HG03558 (cell line): ENCODE data around the gene ADISSP.
A peak's percentile ranks its signal among the peaks of the same experiment; 100 is the strongest.

Experiments used
- ATAC-seq: cut with Tn5 transposase; IDR thresholded peaks from one replicate; pipeline ENCODE4 v1.9.1; 2021; ENCODE audit warnings: moderate number of reproducible peaks; ENCODE audit not compliant: unreplicated experiment; ENCODE audit errors: extremely low read depth

ADISSP gene

DNA sequence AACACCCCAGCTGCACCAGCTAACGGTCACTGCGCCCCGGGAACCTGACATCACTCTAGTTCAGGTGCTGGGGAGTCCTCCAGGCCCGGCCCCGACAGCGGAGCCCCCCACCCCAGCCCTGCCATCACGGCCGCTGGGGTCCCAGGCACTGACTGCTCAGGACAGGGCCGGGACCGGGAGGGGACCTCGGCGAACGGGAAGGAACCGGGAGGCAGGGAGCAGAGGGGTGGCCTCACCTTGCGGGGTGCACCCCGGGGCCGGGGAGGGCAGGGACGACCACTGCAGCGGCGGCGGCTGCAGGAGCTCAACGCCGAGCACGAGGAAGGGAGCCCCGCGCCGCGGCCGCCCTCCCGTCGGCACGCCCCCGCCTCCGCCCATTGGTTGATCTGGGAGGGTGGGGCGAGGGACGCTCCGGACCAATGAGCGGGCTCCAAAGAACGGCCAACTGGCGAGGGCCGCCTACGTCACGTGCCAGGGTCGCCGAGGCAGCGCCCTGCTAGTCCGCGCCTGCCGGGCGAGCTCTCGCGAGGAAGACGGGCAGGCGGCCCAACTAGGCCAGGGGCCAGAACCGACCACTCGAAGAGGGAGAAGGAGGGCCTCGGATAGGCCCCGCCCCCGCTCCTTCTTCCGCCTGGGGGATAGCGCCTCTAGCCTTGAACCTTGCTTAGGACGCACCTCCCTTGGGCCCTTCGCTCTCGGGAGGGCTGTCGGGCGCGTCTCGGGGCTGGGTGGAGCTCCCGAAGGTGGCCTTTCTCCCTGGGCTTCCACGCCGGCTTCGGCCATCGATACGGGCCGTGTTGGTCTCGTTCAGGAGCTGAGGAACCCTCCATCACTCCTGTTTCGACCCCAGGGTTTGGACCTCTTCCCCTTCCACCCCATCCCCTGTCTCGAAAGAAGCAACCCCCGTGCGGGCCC, at the start of gene ADISSP:
Gene ADISSP (minus strand): TSS at position 327 of the 915 bp plus-strand sequence. CDS start 7,653 bp downstream, outside the sequence.
- ATAC-seq: peak; percentile 81

GRCh38 chr20:3815703-3816315, 48.3 kb upstream of the ADISSP start:
- ATAC-seq: no peak

DNA sequence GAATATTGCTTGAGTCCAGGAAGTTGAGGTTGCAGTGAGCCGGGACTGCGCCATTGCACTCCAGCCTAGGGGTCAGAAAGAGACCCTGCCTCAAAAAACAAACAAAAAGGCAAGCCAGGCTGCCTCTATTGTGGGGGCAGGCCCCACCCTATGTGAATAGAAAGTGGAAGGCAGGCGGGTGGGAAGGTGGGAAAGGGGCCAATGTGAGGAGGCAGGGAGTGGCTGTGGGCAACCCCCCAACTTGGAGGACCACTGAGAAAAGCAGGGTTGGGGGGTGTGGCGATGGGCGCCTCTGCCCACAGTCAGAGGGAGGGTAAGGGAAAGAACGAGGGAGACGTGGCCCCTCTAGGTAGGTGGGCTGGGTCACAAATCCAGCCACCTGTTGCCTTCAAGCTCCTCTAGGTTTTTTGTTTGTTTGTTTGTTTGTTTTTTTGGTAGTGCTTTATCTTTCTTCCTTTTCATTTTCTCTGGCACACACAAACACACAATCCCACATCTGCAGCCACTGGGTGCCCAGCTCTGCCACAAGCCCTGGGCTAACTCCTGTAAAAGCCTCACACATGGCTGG, 47.5 kb upstream of the ADISSP start:
- ATAC-seq: no peak

DNA sequence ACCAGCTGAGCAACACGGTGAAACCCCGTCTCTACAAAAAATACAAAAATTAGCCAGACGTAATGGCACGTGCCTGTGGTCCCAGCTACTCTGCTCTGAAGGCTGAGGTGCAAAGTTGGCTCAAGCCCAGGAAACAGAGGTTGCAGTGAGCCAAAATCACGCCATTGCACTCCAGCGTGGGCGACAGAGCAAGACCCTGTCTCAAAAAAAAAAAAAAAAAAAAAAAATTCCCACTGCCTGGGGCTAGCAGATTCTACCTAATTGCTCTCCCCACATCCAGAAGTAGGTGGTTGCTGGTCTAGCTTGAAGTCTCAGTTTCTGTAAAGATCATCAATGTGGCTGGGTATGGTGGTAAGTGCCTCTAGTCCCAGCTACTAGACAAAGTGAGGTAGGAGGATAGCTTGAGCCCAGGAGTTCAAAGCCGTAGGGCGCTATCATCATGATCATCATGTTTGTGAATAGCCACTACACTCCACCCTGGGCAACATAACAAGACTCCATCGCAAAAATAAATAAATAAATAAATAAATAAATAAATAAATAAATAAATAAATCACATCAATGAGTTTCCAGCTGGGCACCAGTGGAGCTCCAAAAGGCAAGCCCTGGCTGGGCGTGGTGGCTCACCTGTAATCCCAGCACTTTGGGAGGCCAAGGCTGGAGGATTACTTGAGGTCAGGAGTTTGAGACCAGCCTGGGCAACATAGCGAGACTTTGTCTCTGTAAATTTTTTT, 46.5 kb upstream of the ADISSP start:
- no peak for ATAC-seq

DNA sequence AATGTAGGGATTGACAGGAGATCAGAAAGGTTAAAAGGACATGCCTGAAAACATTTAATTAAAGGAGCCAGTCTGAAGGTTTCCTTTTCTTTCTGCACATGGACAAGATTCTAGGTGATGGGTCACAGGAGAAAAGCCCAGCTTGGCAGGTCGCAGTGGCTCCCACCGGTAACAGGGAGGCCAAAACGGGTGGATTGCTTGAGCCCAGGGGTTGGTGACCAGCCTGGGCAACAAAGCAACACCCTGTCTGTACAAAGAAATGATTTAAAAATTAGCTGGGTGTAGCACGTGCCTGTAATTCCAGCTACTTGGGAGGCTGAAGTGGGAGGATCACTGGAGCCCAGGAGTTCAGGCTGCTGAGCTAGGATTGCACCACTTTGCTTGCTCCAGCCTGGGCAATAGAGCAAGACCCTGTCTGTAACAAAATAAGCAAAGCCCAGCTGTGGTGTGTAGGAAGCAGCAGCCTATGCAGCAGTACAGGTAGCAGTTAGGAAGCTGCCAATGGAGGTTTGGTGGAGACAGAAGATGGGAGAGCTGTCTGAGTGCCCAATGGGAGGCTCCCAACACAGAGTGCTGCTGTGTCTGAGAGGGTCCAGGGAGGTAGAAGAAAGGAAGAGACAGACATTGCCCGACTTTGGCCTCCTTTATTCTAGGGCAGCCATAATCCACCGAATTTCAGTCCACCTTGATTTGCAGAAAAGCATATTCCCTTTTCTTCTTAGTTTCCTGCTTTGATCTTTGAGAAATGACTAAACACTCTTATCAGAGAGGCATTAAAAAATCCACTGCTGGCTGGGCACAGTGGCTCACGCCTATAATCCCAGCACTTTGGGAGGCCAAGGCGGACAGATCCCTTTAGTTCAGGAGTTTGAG, 45.7 kb upstream of the ADISSP start:
- no peak for ATAC-seq

DNA sequence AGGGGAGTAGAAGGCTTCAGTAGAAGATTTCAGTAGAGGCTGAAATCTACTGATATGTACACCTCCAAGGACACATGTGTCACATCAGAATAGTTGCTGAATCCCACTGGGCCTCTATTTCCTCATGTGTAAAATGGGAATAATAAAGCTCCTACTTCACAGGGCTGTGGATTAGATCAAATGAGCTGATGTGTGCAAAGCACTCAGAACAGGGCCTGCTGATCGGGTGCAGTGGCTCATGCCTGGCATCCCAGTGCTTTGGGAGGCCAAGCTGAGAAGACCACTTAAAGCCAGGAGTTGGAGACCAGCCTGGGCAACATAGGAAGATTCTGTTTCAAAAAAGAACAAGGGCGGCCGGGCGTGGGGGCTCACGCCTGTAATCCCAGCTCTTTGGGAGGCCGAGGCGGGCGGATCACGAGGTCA, 44.7 kb upstream of the ADISSP start:
- no peak for ATAC-seq

- no peak for ATAC-seq
Measured at GRCh38 chr20:3811467-3812258, 44.1 kb upstream of the ADISSP start.

DNA sequence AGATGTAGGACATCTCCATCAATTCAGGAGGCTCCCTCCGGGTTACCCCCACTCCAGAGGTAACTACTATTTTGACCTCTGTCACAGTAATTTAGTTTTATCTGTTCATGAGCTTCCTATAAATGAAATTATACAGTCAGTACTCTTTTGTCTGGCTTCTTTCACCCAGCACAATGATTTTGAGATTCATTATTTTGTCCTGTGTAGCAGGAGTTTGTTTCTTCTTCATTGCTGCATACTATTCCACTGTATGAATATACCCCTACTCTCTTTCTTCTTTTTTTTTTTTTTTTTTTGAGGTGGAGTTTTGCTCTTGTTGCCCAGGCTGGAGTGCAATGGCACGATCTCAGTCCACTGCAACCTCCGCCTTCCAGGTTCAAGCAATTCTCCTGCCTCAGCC, 41.0 kb upstream of the ADISSP start:
- ATAC-seq: no peak

- ATAC-seq: no peak
Measured at GRCh38 chr20:3804781-3805180, 37.2 kb upstream of the ADISSP start.

DNA sequence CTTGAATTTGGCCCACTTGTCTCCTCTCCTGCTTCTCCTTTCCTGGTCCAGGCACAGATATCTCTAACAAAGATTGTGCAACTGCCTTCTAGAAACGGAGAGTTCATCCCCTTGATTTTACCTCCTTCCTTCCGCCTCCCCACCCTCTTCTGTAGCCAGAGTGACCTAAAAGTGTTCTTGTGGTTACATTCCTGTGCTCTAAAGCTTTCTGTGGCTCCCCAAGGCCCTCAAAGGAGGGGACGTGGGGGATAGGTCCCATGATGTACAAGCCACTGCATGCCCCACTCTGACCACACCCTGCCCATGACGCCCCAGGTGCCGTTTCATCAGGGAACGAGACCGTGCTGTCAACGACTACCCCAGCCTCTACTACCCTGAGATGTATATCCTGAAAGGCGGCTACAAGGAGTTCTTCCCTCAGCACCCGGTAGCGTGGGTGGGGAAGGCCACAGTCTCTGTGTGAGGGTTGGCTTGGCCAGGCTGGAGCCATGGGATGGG, 36.8 kb upstream of the ADISSP start:
- no peak for ATAC-seq

DNA sequence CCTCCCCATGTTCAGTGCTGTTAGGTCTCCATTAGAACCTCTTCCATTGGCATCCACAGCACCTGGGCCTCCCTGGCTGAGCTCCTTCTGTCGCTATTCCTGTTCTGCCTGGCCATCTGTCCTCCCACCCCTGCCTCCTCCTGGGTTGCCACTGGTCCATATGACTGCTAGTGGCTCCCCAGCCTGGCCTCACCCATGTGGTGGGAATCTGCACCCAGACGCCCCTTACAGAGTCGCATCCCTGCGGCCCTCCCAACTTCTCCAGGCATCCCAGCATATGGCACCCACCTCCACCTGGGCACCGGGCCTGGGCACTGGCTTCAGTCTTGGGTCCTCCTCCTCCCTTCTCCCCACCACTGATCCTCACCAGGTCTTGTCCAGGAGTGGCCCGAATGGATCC, 36.3 kb upstream of the ADISSP start:
- no peak for ATAC-seq

GRCh38 chr20:3803289-3803688, 35.7 kb upstream of the ADISSP start:
- no peak for ATAC-seq

GRCh38 chr20:3802524-3803239, 35.1 kb upstream of the ADISSP start:
- no peak for ATAC-seq

DNA sequence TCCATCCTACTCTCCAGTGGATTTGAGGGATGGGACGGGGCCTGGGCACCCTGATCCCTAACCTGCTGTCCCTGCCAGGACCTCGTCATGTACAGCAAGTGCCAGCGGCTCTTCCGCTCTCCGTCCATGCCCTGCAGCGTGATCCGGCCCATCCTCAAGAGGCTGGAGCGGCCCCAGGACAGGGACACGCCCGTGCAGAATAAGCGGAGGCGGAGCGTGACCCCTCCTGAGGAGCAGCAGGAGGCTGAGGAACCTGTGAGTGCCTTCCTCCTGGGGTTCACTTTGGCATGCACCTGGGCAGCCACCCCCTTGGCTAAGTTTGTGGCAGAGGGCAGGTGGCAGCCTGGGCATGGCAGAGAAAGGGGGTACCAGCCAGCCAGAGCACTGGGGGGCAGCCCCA, 34.3 kb upstream of the ADISSP start:
- ATAC-seq: no peak

DNA sequence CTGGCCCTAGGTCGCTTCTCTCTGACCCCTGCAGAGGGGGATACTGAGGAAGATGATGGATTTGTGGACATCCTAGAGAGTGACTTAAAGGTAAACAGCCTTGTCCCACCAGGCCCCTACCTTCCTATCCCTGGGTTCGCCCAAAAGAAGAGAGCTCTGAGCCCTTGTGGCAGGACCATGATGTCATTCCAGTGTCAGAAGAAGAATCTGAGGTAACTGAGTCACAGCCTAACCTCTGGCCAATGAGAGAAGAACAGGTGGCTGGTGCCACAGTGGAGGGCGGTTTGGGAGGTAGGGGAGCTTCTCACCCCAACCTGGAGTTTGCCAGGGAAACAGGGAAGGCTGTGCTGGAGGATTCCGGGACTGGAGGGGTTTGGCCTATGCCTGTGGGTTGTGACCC, 33.7 kb upstream of the ADISSP start:
- ATAC-seq: no peak

- ATAC-seq: no peak
Measured at GRCh38 chr20:3800878-3801260, 33.3 kb upstream of the ADISSP start.

- ATAC-seq: no peak
Measured at GRCh38 chr20:3800256-3800877, 32.8 kb upstream of the ADISSP start.

- no peak for ATAC-seq
Measured at GRCh38 chr20:3798908-3799248, 31.3 kb upstream of the ADISSP start.
